GM12878 (cell line): Measurements from ENCODE around the gene TMEM239. TPM values are rescaled to one million over a fixed set of nuclear protein-coding genes. Genes with fewer than 3 reads are reported as not detected.
"Not testable (repeated sequence)": the region's sequence is repeated elsewhere in the genome, so short reads cannot be mapped to it uniquely, and the experiment has no call there.

Experiments used
- ATAC-seq: fragments of 200-7000 bp; cut with Tn5 transposase; 3 replicates; pipeline ENCODE4 v1.9.1; 2020; ENCODE audit warnings: mild to moderate bottlenecking, moderate library complexity
- BruUV-seq: library from RNA; stranded (reverse); fragments of 400-500 nt; replicated peaks from 2 replicates; lab custom pipeline; 2021; lab: Mats Ljungman, UMichigan
- CTCF ChIA-PET: fragments of 300-600 bp; sonication (Branson Sonifier 250); formaldehyde crosslinking; extraction: SDS; loops from one replicate; lab custom pipeline; 2021; ENCODE audit warnings: inconsistent platforms; lab: Yijun Ruan, JAX
- POLR2A ChIA-PET: fragments of 350-600 bp; formaldehyde crosslinking; extraction: SDS; loops from one replicate; lab custom pipeline; 2021; ENCODE audit warnings: inconsistent platforms; lab: Charles Lee
- RAD21 ChIA-PET: fragments of 300-600 bp; sonication (Branson Sonifier 250); formaldehyde crosslinking; loops from one replicate; lab custom pipeline; 2023; ENCODE audit warnings: antibody characterized with exemption; ENCODE audit not compliant: unreplicated experiment; lab: Charles Lee
- SMC1A ChIA-PET: fragments of 300-600 bp; sonication (Branson Sonifier 250); formaldehyde crosslinking; loops from one replicate; lab custom pipeline; 2023; ENCODE audit not compliant: unreplicated experiment, uncharacterized antibody; lab: Charles Lee
- DNase-seq: peaks from one replicate; pipeline ENCODE4 v3.0.0-alpha.2; 2011; ENCODE audit warnings: low read depth, low spot score
- FAIRE-seq: peaks from 3 replicates; lab custom pipeline; 2011; peaks lifted over from hg19 to GRCh38; lab: Jason Lieb, UNC
- H2AFZ ChIP-seq: 2 replicates; pipeline ENCODE4 v1.6.0; 2011; ENCODE audit warnings: low read depth, low read length, control low read depth; ENCODE audit not compliant: control insufficient read depth
- H3K27ac ChIP-seq: 2 replicates; pipeline ENCODE4 v1.5.1; 2011; ENCODE audit warnings: control low read depth; ENCODE audit not compliant: control insufficient read depth, insufficient read depth
- H3K27me3 ChIP-seq, 2 experiments: replicated peaks in 1 of 2; 2 replicates each; pipeline versions ENCODE4 v1.6.0 to v1.6.1; 2011; ENCODE audit warnings: low read length in 1 of 2; ENCODE audit not compliant: control insufficient read depth in 2 of 2, insufficient read depth in 2 of 2
- H3K36me3 ChIP-seq, 2 experiments: 2 replicates each; pipeline ENCODE4 v1.5.1; 2011; ENCODE audit warnings: low read length in 1 of 2; ENCODE audit not compliant: control insufficient read depth in 2 of 2, insufficient read depth in 2 of 2
- H3K4me1 ChIP-seq: 2 replicates; pipeline ENCODE4 v1.6.1; 2011; ENCODE audit warnings: mild to moderate bottlenecking, low read length, moderate library complexity, mixed read lengths; ENCODE audit not compliant: control insufficient read depth, insufficient read depth
- H3K4me2 ChIP-seq: 2 replicates; pipeline ENCODE4 v1.6.0; 2011; ENCODE audit warnings: control low read depth; ENCODE audit not compliant: control insufficient read depth, insufficient read depth
- H3K4me3 ChIP-seq: fragments of 200-600 bp; sonication (generic); 2 replicates; pipeline ENCODE4 v1.5.1; 2016
- H3K79me2 ChIP-seq: 2 replicates; pipeline ENCODE4 v1.6.0; 2011; ENCODE audit warnings: low read length; ENCODE audit not compliant: control insufficient read depth, insufficient read depth
- H3K9ac ChIP-seq: 2 replicates; pipeline ENCODE4 v1.8.0; 2011; ENCODE audit warnings: low read length, control low read depth, mixed read lengths; ENCODE audit not compliant: control insufficient read depth, insufficient read depth
- H3K9me3 ChIP-seq: replicated peaks from 3 replicates; pipeline ENCODE4 v1.5.1; 2011; ENCODE audit warnings: mild to moderate bottlenecking, low read length; ENCODE audit not compliant: control insufficient read depth, insufficient read depth
- H4K20me1 ChIP-seq: 2 replicates; pipeline ENCODE4 v1.6.0; 2011; ENCODE audit not compliant: control insufficient read depth, insufficient read depth
- ASH2L ChIP-seq: fragments of 300-600, 200-600 bp; sonication (generic); IDR thresholded peaks from 2 replicates; pipeline ENCODE4 v1.6.1; 2017; ENCODE audit warnings: low read depth, mild to moderate bottlenecking, borderline replicate concordance
- BRCA1 ChIP-seq: IDR thresholded peaks from 2 replicates; pipeline ENCODE4 v1.6.1; 2011; ENCODE audit warnings: low read depth, low read length, improper control_type of control experiment
- LARP7 ChIP-seq: fragments of 450-650 bp; IDR thresholded peaks from 2 replicates; pipeline ENCODE4 v1.6.1; 2017; ENCODE audit warnings: mild to moderate bottlenecking
- STAT3 ChIP-seq: IDR thresholded peaks from 2 replicates; pipeline ENCODE4 v1.6.1; 2011; ENCODE audit warnings: low read depth, low read length, improper control_type of control experiment
- ZNF384 ChIP-seq: IDR thresholded peaks from 2 replicates; pipeline ENCODE4 v1.6.1; 2012; ENCODE audit warnings: low read depth, mild to moderate bottlenecking, low read length, improper control_type of control experiment, borderline replicate concordance
- WGBS: methylation state at CpG from one replicate; pipeline ENCODE4 v1.1.6; 2016; ENCODE audit warnings: low lambda C conversion rate; ENCODE audit not compliant: insufficient replicate concordance, insufficient coverage; ENCODE audit errors: missing lambda C conversion rate; 5-methylcytosine and 5-hydroxymethylcytosine counted together
- in situ Hi-C: fragments of 300-500 bp; cut with MboI; formaldehyde crosslinking; loops from 9 replicates; pipeline ENCODE4 v1.14.3; 2018; ENCODE audit warnings: mixed read lengths
- intact Hi-C: fragments of 100-400 bp; cut with micrococcal nuclease; formaldehyde crosslinking; loops from one replicate; pipeline ENCODE4 v1.14.2; 2022; ENCODE audit not compliant: unreplicated experiment
- polyA plus RNA-seq, 11 experiments: library from polyadenylated mRNA; depleted of rRNA in 4 of 11; unstranded in 6 of 11; stranded (reverse) in 5 of 11; fragments of >200 nt; fragmentation: Nextera tagmentation in 4 of 11; fragmentation: Illumina TruSeq in 1 of 11; extraction: Ambion mirVana in 4 of 11; extraction: Trizol in 1 of 11; gene quantifications; 1 replicate in 1 of 11; 2 replicates in 10 of 11; pipeline versions ENCODE4 v1.2.1 to v1.2.3, GENCODE V29; 2011 to 2016; ENCODE audit warnings: inconsistent platforms in 2 of 11, missing spikeins in 2 of 11, low read depth in 1 of 11
- total RNA-seq, 4 experiments: library from RNA; depleted of rRNA in 3 of 4; stranded (reverse); fragments of >200 nt in 3 of 4; fragmentation: Illumina TruSeq in 1 of 4; extraction: Trizol in 1 of 4; gene quantifications; 2 replicates each; pipeline versions ENCODE4 v1.2.1 to v1.2.3, GENCODE V29; 2013 to 2021

Gene TMEM239
- total and polyA plus RNA-seq, 10 of the 15 experiments (the other 5 are each of a cell fraction or from before 2014, with no cell fraction given), result not detected

GRCh38 chr20:2807929-2808328, 8.2 kb upstream of the TMEM239 start:
- H4K20me1 ChIP-seq, intact Hi-C loops, H3K9me3 ChIP-seq, FAIRE-seq, H2AFZ ChIP-seq, DNase-seq, RAD21 ChIA-PET, H3K4me1 ChIP-seq, ATAC-seq, BruUV-seq, SMC1A ChIA-PET, H3K9ac ChIP-seq, H3K27ac ChIP-seq, H3K27me3 ChIP-seq, H3K79me2 ChIP-seq, H3K4me3 ChIP-seq, H3K36me3 ChIP-seq, H3K4me2 ChIP-seq, in situ Hi-C loops: not testable (repeated sequence)
- 32% methylated on average over 9 of the region's 9 CpGs for WGBS
- POLR2A ChIA-PET, result interaction anchor here (0.5 to 0.7 kb wide), 2 partner anchors 277 to 438 kb away, joined by 5 read pairs; no protein-coding TSS in a partner anchor
- CTCF ChIA-PET, result interaction anchor here (0.6 kb wide), 1 partner anchor 104 kb away, joined by 3 read pairs; no protein-coding TSS in a partner anchor

GRCh38 chr20:2809690-2810089, 6.5 kb upstream of the TMEM239 start:
- Histone ChIP-seq H3K4me1 (no peaks in the 10 kb centered on the region), H3K9me3 (no peaks in the 10 kb centered on the region; the same call in 2 of the 3 replicates), H3K36me3 (no peaks in the 10 kb centered on the region), H2AFZ (no peak overlapping the region), H3K27me3 (peaks cover 3 to 5% of the 10 kb centered on the region in 2 experiments; a peak in 3 of 4 replicates), H3K9ac (no peak overlapping the region), H3K79me2 (no peaks in the 10 kb centered on the region), H3K4me3 (no peak overlapping the region), H3K27ac (no peak overlapping the region), H4K20me1 (no peaks in the 10 kb centered on the region), H3K4me2 (no peak overlapping the region)
- ChIA-PET RAD21 (no interaction called here), POLR2A (no interaction called here), CTCF (no interaction called here), SMC1A (no interaction called here)
- intact Hi-C loops (no loop called here), in situ Hi-C loops (no loop called here)
- no peak for TF ChIP-seq LARP7
- TF ChIP-seq BRCA1, result no peak
- TF ChIP-seq ASH2L, result no peak
- TF ChIP-seq STAT3, result no peak
- no peak for TF ChIP-seq ZNF384
- BruUV-seq, result no TSS peak
- FAIRE-seq (no peak), DNase-seq (no peak), ATAC-seq (no peak)
- 81% methylated on average over 10 of the region's 10 CpGs for WGBS
